GM19452 (cell line): Measurements from ENCODE around the gene PDZD2.
"Not testable (repeated sequence)": the region's sequence is repeated elsewhere in the genome, so short reads cannot be mapped to it uniquely, and the experiment has no call there.

Source experiments
- ATAC-seq: cut with Tn5 transposase; IDR thresholded peaks from one replicate; pipeline ENCODE4 v1.9.1; 2021; ENCODE audit not compliant: unreplicated experiment

The PDZD2 gene

DNA sequence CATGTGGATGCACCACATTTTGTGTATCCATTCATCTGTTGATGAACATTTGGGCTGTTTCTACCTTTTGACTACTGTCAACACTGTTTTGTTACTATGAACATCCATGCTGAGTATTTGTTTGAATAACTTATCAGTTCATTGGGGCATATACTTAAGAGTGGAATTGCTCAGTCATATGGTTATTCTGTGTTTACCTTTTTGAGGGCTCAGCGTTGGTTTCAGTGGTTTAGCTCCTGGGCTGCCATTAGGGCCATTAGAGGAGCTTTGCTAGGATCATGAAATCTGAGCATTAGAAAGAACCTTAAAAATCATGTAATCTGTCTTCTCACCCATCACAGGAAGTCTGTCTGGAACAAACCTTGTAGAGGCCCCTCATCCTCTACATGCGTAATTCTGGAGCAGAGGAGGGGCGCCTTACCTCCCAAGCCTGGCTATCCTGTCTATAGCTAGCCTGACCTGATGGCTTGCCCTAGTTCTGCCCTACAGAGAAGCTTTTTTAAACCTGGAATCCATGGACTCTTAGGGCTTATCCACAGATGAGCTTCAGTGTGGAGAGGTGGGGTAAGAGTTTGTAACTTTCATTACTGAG lies 92.9 kb downstream of the PDZD2 start:
- ATAC-seq, result no peak

- ATAC-seq, result not testable (repeated sequence)
These were observed 93.9 kb downstream of the PDZD2 start for GRCh38 chr5:31732821-31733220.

- ATAC-seq, result no peak
These were observed 94.4 kb downstream of the PDZD2 start for GRCh38 chr5:31733371-31733770.

GRCh38 chr5:31736127-31736526 lies 97.2 kb downstream of the PDZD2 start:
- ATAC-seq, result no peak

GRCh38 chr5:31738199-31738598 lies 99.3 kb downstream of the PDZD2 start:
- ATAC-seq, result no peak

- no peak for ATAC-seq
These were observed 102.6 kb downstream of the PDZD2 start for GRCh38 chr5:31741496-31741895.

GRCh38 chr5:31743678-31744077 lies 104.7 kb downstream of the PDZD2 start:
- no peak for ATAC-seq

DNA sequence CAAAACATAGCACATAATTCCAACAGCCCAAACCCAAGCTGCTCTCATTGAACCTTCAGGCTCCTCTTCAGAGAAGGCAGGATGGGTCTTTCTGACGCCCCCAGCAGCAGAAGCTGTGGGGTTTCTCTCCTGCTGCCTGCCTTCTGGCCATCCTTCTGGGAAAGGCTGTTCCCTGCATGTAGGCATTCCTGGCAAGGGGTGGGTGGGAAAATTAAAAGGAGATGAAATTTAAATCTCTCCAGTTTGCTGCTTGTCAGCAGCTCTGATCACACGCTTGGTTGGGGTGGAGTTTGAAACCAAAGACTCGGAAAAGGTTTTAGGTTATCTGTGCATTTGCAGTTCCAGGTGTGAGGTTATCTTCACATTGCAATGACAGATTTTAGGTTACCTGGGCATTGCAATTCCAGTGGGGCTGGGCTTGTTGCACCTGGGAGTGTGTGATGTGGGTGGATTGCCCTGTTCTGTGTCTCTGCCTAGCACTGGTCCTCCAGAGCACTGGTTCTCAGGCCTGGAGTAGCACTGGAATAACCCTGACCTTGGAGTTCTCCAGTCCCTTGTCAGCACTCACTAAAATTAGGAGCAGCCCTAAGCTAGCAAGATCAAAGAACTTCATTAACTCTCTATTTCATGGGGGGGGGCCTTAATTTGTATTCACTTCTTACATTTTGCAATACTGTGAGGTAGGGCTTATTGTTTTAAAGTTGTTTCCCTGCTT lies 109.7 kb downstream of the PDZD2 start:
- ATAC-seq, result no peak

- no peak for ATAC-seq
These were observed 111.3 kb downstream of the PDZD2 start for GRCh38 chr5:31750215-31750614.

- no peak for ATAC-seq
These were observed 112.7 kb downstream of the PDZD2 start for GRCh38 chr5:31751610-31752009.

DNA sequence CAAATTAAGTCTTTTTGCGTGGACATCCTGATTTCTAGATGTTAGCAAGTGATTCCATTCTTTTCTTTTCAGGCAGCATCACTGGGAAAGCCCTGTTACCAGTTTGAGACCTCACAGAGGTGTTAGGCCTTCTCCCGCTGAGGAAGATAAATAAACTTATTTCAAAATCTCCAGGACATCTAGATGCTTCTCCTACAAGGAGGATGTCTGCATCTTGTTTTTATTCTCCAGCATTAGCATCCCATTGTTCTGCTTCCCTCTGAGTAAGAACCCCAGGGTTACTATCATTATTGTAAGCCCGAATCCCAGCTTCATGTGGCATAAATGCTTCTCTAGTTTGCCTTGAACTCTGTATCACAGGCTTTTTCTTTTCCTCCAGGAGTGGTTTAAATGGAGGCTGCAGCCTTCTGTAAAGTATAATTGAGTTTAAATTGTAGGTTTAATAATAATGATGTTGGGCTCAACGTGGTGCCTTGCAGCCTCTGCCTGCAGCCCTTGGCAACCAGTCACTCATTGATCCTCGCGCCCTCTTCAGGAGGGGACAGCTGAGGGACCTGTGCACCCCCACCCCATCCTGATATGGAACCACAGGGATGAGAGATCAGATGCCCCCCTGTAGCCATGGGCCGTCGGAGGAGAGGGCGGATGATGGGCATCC lies 114.9 kb downstream of the PDZD2 start:
- ATAC-seq, result no peak

DNA sequence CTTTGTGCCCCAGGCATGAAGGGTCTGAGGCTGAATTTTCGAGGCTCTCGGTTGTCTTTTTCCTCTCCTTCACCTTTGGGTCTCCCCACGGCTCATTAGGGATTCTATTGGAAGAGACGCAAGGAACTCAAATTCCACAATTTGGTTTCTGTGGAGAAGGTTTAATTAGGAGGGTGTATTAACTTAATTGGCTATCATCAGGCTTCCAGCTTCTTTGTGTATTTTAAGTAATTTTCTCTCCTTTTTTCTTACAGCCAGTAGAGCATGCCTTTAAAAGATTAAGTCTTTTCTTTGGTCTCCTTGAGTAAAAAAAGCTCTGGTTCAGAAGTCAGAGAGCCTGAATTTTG lies 115.4 kb downstream of the PDZD2 start:
- ATAC-seq, result no peak

DNA sequence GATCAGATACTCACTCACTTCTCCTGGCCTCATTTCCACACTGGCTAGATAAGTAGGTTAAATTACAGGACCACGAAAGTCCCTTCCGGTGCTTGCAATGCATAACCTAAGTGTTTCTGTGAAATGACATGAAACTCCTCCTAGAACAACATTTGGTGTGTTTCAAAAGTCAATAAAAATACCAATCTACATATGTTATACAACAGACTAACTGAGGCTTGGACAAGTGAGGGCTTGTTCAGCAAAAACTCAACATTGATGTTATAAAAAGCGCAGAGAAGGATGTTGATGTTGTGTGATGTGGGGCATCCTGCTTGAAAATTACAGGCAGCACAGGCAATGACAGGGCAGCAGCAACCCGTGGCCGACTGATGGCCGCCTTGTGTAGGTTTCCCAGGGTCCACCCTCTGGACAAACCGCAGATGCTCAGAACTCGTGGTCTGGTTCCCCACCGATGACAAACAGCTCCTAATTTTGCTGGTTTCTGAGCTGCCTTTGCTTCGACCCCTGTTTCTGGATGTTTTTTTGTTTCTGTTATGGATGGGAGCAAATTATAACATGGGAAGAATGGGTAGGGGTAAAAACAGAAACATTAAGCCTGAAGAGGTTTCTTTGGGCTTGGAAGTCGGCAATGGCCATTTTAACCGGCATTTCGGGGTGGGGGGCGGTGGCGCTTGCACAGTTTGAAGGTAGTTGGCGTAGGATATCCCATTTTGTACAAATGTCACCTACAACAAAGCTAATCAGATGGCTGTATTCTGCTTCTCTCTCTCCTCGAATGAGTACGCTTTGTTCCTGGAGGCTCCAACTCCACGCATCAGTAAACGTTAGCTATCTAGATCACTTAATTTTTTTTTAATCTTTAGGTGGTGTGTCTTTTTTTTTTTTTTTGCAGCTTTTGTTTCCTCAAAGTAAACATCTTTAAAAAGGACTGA lies 116.1 kb downstream of the PDZD2 start:
- ATAC-seq, result no peak

DNA sequence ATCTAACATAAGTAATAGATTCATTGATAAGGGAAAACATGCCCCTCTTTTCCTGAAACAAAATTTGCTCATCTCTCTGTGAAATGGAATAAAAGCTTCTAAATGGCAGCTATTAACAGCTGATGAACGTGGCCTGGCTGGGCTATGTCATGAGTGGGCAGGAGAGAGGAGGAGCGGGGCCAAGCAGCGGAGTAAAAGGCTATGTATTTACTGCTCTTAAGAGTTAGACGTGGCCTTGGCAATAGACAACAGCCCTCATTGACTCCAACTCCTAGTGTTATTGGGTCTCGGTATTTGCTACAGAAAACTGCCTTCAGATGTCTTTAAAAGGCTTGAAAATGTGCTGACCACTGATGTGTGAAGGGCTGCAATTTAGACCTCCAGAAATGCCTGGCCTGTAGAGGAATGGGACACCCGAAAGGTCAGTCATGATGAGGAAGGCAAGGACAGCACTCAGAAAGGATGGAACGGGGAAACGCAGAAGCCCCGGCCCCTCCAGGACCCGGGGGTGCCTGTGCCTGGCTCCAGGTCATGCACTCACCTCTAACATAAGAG lies 116.8 kb downstream of the PDZD2 start:
- no peak for ATAC-seq

DNA sequence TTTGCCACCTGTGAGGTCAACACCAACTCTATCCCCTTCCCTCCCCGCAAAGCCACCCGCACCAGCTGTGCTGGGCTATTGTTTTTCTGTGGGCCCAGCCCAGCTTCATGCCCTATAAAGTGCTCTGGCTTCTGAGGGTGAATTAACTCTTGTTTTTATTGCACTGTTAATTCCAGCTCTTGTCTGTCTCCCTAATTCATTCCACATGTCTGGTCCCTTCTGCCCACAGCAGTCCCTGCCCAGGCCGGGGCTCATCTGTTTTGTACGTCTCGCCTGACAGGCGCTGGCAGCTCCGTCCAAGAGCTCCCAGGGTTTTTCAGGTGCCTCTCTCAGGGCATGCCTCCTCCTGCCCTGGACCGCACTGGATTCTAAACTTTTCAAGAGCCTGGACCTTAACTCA lies 118.9 kb downstream of the PDZD2 start:
- no peak for ATAC-seq

- no peak for ATAC-seq
These were observed 120.0 kb downstream of the PDZD2 start for GRCh38 chr5:31758803-31759425.

GRCh38 chr5:31759925-31760324 lies 121.0 kb downstream of the PDZD2 start:
- ATAC-seq, result no peak

GRCh38 chr5:31761877-31762276 lies 122.9 kb downstream of the PDZD2 start:
- ATAC-seq, result no peak

DNA sequence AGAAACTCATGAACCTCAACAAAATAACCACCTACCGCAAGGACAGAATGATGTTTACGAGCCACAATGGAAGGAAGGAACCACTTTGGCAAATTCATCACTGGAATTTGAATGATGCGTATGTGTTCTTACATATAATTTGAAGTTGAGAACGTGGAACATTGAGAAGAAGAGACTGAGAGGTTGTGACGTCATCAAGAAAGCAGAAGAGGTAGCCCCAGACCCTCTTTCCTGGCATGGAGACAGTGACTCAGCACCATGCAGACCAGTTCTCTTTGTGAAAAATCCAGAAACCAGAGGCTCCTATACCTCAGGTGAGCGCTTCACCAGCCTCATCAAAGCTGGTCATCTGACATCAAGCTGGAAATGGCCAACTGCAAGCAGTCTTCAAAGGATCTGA lies 124.5 kb downstream of the PDZD2 start:
- ATAC-seq, result no peak

DNA sequence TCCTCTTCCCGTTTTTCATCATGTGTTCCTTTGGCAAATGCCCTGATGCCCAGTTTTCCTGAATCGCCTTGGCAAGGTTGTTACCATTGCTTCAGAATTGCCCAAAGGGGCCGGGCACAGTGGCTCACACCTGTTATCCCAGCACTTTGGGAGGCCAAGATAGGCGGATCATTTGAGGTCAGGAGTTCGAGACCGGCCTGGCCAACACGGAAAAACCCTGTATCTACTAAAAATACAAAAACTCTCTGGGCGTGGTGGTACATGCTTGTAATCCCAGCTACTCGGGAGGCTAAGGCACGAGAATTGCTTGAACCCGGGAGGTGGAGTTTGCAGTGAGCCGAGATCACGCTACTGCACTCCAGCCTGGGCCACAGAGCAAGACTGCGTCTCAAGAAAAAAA lies 125.8 kb downstream of the PDZD2 start:
- ATAC-seq, result not testable (repeated sequence)
